Calu3 (cell line): ENCODE measurements around the gene FILIP1. TPM values are rescaled to one million over a fixed set of nuclear protein-coding genes. Genes with fewer than 3 reads are reported as not detected.

Experiments
- BruUV-seq: library from RNA; stranded (reverse); fragments of 400-500 nt; replicated peaks from 2 replicates; lab custom pipeline; 2021; lab: Mats Ljungman, UMichigan
- CTCF ChIA-PET: fragments of 300-600 bp; sonication (Branson Sonifier 250); formaldehyde crosslinking; loops from one replicate; lab custom pipeline; 2022; ENCODE audit warnings: antibody characterized with exemption; lab: Charles Lee
- DNase-seq: peaks from one replicate; pipeline ENCODE4 v3.0.0; 2022
- H3K27ac Mint-ChIP-seq: one replicate; pipeline ENCODE4 v1.8.0; 2022; ENCODE audit warnings: mixed read lengths; ENCODE audit not compliant: unreplicated experiment
- H3K27me3 Mint-ChIP-seq: one replicate; pipeline ENCODE4 v1.8.0; 2022; ENCODE audit warnings: mixed read lengths; ENCODE audit not compliant: unreplicated experiment
- H3K36me3 Mint-ChIP-seq: one replicate; pipeline ENCODE4 v1.8.0; 2022; ENCODE audit warnings: mild to moderate bottlenecking, moderate library complexity, mixed read lengths; ENCODE audit not compliant: insufficient read depth, unreplicated experiment
- H3K4me1 Mint-ChIP-seq: one replicate; pipeline ENCODE4 v1.8.0; 2022; ENCODE audit warnings: mild to moderate bottlenecking, low read depth, mixed read lengths; ENCODE audit not compliant: unreplicated experiment
- H3K4me3 Mint-ChIP-seq: one replicate; pipeline ENCODE4 v1.8.0; 2022; ENCODE audit warnings: mild to moderate bottlenecking, low read depth, moderate library complexity, mixed read lengths; ENCODE audit not compliant: unreplicated experiment
- H3K9me3 Mint-ChIP-seq: one replicate; pipeline ENCODE4 v1.8.0; 2022; ENCODE audit warnings: low read depth, mixed read lengths; ENCODE audit not compliant: unreplicated experiment
- CTCF ChIP-seq: fragments of 200-600 bp; IDR thresholded peaks from one replicate; pipeline ENCODE4 v1.8.0; 2022; ENCODE audit warnings: antibody characterized with exemption; ENCODE audit not compliant: unreplicated experiment
- intact Hi-C: fragments of 100-400 bp; cut with micrococcal nuclease; formaldehyde crosslinking; loops from one replicate; pipeline ENCODE4 v1.10.0; 2022; ENCODE audit not compliant: unreplicated experiment
- total RNA-seq: library from RNA; stranded (reverse); gene quantifications from 2 replicates; pipeline ENCODE4 v1.2.3, GENCODE V29; 2022

The FILIP1 gene
- total RNA-seq, 1 experiment from 2014 or later: not detected

- intact Hi-C loops: no loop called here
- no peak for DNase-seq
- H3K4me1 Mint-ChIP-seq: peaks cover 25% of the 10 kb centered on the region
- no peak overlapping the region for H3K4me3 Mint-ChIP-seq
- CTCF ChIA-PET: no interaction called here
- no peaks in the 10 kb centered on the region for H3K9me3 Mint-ChIP-seq
- H3K27ac Mint-ChIP-seq: peak overlapping the region; percentile 81
- no peaks in the 10 kb centered on the region for H3K27me3 Mint-ChIP-seq
- H3K36me3 Mint-ChIP-seq: no peaks in the 10 kb centered on the region
- BruUV-seq: no TSS peak
- no peak for TF ChIP-seq CTCF
These were observed 224.6 kb downstream of the FILIP1 start for GRCh38 chr6:75268988-75269354.

DNA sequence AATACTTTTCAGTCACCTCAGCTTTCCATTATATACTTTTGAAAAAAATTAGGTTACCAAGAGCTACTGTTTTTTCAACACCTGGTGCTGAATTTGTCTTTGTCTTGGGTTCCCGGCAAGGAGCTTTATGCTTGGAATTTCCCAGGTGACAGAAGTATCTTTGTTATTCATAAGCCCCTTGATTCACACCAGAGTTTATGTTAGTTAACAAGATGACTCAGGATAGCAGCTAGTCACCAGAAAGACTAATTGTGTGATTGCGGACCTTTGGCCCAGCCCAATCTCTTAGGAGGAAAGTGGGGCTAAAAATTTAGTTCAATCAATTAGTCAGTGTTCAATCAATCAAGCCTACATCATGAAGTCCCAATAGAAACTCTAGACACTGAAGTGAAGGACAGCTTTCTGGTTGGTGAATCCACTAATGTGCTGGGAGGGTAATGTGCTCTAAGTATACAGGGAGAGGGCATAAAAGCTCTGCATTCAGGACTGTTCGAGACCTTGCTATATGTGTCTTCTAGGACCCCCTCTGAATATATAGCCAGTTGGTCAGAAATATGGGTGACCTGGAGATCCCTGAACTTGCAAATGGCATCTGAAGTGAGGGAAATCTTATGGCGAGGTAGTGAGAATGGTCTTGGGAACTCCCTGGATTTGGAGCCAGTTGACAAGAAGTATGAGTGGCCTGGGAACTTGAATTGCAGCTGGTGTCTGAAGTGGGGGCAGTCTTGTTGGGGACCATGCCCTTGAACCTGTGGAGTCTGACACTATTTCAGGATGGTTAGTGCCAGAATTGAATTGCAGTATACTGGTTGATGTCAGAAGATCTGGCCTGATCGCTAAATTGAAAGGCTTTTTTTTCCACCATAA, 225.2 kb downstream of the FILIP1 start:
- no peak for TF ChIP-seq CTCF
- Mint-ChIP-seq H3K27ac (peak overlapping the region; percentile 81), H3K36me3 (no peaks in the 10 kb centered on the region), H3K4me1 (peaks cover 21% of the 10 kb centered on the region), H3K4me3 (no peak overlapping the region), H3K9me3 (no peaks in the 10 kb centered on the region), H3K27me3 (no peaks in the 10 kb centered on the region)
- DNase-seq: peak; percentile 30
- intact Hi-C loops: no loop called here
- CTCF ChIA-PET: interaction anchor here (0.5 to 1.1 kb wide), 5 partner anchors 16 to 941 kb away, joined by 3 to 5 read pairs (median 3); partner anchors contain the start of gene TMEM30A
- no TSS peak for BruUV-seq

DNA sequence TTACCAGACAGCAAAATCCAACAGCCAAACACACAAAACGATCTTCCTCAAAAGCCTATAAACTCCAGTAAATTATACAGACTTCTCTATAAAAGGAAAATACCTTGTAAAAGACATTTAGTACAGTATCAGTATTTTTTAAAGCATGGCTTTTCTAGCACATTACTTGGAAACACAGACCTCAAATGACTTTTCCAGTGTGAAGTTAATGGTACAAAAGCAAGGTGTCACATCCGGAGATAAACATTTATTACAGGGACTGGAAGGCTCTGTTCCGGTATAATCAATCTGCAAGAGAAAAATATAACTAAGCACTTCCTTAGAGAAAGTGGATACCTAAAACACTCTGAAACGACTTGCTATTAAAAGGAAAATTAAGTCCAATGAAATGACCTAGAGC, 226.1 kb downstream of the FILIP1 start:
- H3K4me1 Mint-ChIP-seq: peaks cover 19% of the 10 kb centered on the region
- TF ChIP-seq CTCF: no peak
- CTCF ChIA-PET: interaction anchor here (0.9 to 1.5 kb wide), 4 partner anchors 17 to 279 kb away, joined by 3 to 5 read pairs (median 4); partner anchors contain the start of gene TMEM30A
- H3K36me3 Mint-ChIP-seq: no peaks in the 10 kb centered on the region
- intact Hi-C loops: loop anchor here (2.0 kb wide), 2 partner anchors 17 to 99 kb away; partner anchors contain the start of gene TMEM30A
- BruUV-seq: no TSS peak
- H3K27ac Mint-ChIP-seq: peak overlapping the region; percentile 81
- no peak overlapping the region for H3K4me3 Mint-ChIP-seq
- H3K9me3 Mint-ChIP-seq: no peaks in the 10 kb centered on the region
- H3K27me3 Mint-ChIP-seq: no peaks in the 10 kb centered on the region
- DNase-seq: no peak

DNA sequence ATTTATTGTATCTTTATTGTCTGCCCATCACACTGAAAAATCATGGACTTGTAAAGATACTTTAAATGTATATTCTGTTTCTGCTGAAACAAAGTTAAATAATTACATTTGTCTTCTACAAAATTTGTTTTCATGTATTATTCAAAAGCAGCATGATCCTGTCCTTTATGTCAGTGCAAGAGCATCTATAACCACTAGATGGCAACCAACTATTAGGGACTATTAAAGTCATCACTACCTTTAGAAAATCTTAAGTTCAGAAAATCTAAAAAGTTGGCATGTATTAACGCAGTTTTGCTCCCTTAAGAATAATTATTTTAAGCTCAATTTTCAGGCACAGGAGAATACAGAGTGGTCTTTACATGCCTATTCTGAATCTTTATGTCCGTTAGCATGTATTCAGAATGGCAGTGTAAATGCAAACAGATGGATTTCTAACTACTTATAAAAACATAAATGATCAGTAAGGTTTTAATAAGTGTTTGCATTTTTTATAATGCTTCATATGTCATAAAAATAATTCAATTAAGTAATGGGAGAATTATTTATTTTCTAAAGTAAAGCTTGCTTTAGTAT, 226.8 kb downstream of the FILIP1 start:
- no peak overlapping the region for H3K27ac Mint-ChIP-seq
- TF ChIP-seq CTCF: peak; percentile 62
- intact Hi-C loops: loop anchor here (1.0 to 2.0 kb wide), 3 partner anchors 18 to 259 kb away; partner anchors contain the start of gene TMEM30A
- BruUV-seq: no TSS peak
- DNase-seq: no peak
- CTCF ChIA-PET: interaction anchor here (0.7 to 1.5 kb wide), 3 partner anchors 18 to 280 kb away, joined by 3 to 4 read pairs (median 3); partner anchors contain the start of gene TMEM30A
- no peak overlapping the region for H3K4me3 Mint-ChIP-seq
- peaks cover 14% of the 10 kb centered on the region for H3K4me1 Mint-ChIP-seq
- no peaks in the 10 kb centered on the region for H3K36me3 Mint-ChIP-seq
- no peaks in the 10 kb centered on the region for H3K9me3 Mint-ChIP-seq
- H3K27me3 Mint-ChIP-seq: no peaks in the 10 kb centered on the region
